NCI-H2029 (cell line): ENCODE data around the gene ZNF775.

ENCODE experiments used
- DNase-seq: peaks from one replicate; lab custom pipeline; 2025; lab: John Stamatoyannopoulos, UW

Gene ZNF775

DNA sequence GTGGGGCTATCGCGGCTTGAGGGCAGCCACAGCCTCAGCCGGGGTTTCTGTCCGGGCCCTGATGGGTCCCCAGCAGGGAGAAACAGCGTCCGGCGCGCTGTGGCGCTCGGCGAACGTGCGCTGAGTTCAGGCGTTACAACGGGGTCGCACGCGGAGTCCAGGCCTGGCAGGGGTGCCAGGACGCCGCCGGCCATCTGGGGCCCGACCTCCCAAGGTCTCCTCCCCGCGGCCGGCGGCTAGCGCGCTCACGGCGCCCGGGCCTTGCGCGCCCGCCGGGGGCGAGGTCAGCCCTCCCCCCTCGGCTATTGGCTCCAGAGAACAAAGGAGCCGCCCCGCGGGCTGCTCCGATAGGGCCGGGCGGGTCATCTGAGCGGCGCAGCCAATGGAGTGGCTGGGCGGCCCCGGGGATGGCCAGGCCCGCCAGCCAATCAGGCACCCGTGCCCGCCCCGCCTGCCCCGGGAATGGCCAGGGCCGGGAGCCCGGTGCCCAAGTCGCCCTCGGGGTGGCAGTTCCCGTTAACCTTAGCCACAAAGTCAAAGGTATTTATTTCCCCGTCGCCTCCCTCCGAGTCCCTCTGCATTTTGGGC is at the start of gene ZNF775:
TSS of gene ZNF775 (plus strand) at position 478 of the 588 bp plus-strand sequence. CDS start 9,141 bp downstream, outside the sequence.
- peak; percentile 93 for DNase-seq

DNA sequence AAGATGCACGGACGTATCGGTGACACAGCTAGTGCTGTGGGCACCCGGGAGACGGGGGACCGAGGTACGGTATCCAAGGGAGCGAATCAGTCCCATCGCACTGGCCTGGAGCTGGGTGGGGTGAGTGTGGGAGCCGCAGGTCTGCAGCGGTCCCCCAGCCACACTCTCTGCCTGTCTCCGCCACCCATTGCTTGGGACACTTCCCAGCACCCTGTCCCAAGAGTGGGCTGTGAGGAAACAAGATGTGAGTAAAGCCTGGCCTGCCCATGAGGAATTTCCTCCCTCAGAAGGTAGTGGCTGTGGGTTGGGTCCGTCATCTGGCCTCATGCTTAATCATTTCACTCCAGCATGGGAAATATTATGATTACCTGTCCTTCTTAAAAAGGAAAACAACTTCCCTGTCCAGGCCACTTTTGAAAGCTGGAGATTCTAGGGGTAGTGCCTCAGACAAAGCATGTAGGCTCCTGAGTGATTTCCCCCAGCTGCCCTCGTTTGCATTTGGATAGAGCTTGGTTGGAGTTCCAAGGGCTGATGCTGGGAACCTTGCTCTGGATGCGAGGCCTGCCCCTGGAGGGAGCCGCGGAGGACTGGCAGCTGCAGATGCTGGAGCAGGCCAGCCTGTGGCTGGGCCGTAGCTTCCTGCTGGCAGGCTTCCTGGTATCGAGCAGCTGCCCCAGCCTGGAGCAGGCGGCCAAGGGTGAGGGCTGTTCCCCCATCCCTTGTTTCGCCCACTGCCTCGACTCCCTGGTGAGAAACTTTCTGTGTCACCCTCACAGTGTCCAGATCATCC is 49.6 kb upstream of the ZNF775 start:
- no peak for DNase-seq

GRCh38 chr7:150330211-150330885 is 48.8 kb upstream of the ZNF775 start:
- no peak for DNase-seq

DNA sequence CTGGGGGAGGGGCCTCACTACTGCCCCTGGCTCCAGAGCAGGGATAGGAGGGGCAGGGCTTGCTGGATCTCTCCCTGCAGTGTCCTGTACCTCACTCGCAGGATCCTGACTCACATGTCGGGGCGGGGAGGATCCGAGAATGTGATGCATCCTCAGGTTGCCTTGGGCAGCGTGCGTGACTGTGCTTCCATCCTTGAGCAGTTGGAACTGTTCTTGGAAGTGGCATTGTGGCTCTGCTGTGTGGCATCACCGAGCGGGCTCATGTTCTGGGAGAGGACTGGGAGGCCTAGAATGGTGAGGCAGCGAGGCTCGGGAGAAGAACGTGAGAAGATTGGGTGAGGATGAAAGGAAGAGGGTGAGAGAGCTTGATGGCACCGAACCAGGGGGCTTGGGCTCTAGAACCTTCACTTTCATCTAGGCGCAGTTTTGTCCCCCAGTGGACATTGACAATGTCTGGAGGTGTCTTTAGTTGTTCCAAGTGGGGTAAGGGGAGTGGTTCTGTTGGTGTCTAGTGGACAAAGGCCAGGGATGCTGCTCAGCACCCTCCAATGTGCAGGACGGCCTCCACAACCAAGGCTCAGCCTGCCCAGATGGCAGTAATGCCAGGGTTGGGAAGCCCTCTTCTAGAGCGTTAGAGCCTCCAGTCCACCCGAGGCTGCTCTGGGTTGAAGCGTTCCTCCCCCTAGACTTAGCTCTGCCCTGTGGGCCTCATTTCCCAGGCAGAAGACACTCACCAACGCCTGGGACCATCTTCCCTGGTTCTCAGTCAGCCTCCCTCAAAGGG is 46.1 kb upstream of the ZNF775 start:
- no peak for DNase-seq

- DNase-seq, result no peak
Measured at GRCh38 chr7:150333659-150334058, 45.5 kb upstream of the ZNF775 start.

GRCh38 chr7:150334108-150334507 is 45.0 kb upstream of the ZNF775 start:
- DNase-seq, result no peak

DNA sequence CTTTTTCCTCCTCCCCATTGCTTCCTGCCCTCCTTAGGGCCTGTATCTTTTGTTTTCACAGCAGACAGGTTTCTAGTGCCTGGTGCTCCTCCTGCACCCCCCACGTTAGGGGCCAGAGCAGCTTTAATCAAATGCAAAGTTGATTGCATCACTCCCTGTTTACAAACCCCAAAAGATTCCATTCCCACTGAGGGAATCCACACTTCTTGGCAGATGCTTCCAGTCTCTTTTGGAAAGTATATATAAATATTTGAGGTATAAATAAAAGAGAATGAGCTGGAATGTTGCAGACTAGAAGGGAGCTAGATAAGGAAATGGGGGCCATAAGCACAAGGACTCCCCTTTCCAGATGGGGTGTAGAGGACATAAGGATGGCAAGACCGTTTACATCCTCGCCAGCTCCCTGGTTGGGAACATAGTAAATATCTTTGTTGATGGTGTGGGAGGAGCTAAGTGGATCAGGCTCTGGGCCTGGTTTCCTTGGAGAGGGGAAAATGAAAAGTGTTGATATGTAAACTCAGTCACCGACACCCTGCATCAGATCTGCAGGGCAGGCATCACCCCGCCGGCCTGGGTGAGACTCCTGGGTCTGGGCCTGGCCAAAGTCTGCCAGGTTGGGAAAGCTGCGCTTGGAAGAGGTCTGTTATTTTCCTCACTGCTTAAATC is 43.9 kb upstream of the ZNF775 start:
- no peak for DNase-seq

- DNase-seq, result no peak
Measured at GRCh38 chr7:150335774-150336112, 43.4 kb upstream of the ZNF775 start.

DNA sequence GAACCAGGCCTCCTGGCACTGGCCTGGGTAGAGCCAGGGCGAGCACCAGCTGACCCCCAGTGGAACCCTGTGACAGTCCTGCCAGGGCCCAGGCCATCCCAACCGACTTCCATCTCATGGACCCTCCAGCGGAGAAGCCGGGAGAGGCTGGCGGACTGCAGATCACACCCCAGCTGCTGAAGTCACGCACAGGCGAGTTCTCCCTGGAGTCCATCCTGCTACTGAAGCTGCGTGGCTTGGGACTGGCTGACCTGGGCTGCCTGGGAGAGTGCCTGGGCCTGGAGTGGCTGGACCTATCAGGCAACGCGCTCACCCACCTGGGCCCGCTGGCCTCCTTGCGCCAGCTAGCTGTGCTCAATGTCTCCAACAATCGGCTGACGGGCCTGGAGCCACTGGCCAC is 42.4 kb upstream of the ZNF775 start:
- no peak for DNase-seq

DNA sequence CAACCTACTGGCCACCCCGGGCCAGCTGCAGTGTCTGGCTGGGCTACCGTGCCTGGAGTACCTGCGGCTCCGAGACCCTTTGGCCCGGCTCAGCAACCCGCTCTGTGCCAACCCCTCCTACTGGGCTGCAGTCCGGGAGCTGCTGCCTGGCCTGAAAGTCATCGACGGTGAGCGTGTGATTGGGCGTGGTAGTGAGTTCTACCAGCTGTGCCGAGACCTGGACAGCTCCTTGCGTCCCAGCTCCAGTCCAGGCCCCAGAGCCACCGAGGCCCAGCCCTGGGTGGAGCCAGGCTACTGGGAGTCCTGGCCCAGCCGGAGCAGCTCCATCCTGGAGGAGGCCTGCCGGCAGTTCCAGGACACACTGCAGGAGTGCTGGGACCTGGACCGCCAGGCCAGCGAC is 42.0 kb upstream of the ZNF775 start:
- no peak for DNase-seq

- no peak for DNase-seq
Measured at GRCh38 chr7:150337659-150338081, 41.5 kb upstream of the ZNF775 start.

- DNase-seq, result no peak
Measured at GRCh38 chr7:150338166-150338829, 40.8 kb upstream of the ZNF775 start.

DNA sequence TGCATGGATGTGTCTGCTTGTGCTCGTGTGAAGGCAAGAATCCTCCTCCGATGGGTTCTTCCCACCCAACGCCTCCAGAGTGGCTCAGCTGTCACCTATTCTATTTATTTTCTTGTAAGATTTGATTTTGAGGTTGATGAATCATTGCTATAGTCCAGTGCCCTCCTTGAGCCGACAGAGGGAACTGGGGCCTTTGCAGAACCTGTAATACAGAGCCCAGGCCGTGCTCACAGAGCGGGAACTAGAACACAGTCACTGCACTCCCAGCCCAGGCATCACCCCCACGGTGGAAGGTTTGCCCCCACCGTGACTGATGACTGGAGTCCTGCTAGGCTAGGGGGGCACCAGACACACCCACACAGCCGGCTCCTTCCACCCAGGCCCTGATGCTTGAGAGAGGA is 39.7 kb upstream of the ZNF775 start:
- no peak for DNase-seq

DNA sequence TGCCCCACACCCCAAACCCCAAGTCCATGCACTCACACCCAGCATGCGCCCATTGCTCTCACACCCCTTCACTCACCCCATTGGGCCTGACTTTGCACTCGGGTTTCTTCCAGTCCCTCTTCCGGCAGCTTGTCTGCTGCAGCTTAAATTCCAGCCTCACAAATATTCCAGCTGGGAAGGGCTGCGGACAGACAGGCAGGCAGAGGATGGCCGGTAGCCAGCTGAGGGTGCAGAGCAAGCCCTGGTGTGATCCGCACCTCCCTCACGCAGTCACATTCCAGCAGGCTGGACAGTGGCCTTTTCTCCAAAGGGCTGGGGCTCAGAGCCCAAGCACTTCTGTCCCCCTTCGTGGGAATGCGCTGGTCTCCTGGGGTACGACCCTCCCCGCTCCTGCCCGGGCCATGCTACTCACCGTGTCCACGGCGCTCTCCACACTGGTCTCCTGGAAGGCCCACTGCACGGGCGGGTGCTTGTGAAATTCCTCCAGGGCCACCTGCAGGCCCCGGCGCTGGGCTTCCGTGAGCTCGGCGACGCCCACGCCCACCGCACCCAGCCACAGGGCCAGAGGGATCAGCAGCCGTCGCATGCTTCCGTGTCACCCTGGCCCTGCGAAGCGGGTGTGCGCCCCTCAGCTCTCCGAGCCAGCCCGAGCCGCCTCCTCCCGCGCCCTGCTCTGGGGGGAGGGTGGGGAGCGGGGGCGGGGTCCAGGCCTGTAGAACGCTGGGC is 38.9 kb upstream of the ZNF775 start:
- no peak for DNase-seq

DNA sequence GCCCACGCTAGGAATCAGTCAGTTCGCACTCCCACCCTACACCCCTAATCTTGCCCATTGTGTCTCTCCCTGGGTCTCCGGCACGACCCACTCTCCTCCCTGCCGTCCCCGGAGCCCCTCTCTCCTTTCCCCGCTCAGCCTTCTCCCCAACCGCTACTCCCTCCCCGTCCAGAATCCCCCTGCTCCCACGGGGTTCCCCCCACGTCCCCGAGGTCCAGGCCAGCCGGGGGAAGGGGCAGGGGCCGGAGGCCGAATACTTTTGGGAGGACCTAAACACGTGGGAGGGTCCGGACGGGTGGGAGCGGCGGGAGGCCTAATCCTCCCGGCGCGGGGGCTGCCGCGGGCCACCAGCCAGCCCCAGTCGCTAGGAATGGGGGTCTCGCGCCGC is 38.3 kb upstream of the ZNF775 start:
- no peak for DNase-seq

DNA sequence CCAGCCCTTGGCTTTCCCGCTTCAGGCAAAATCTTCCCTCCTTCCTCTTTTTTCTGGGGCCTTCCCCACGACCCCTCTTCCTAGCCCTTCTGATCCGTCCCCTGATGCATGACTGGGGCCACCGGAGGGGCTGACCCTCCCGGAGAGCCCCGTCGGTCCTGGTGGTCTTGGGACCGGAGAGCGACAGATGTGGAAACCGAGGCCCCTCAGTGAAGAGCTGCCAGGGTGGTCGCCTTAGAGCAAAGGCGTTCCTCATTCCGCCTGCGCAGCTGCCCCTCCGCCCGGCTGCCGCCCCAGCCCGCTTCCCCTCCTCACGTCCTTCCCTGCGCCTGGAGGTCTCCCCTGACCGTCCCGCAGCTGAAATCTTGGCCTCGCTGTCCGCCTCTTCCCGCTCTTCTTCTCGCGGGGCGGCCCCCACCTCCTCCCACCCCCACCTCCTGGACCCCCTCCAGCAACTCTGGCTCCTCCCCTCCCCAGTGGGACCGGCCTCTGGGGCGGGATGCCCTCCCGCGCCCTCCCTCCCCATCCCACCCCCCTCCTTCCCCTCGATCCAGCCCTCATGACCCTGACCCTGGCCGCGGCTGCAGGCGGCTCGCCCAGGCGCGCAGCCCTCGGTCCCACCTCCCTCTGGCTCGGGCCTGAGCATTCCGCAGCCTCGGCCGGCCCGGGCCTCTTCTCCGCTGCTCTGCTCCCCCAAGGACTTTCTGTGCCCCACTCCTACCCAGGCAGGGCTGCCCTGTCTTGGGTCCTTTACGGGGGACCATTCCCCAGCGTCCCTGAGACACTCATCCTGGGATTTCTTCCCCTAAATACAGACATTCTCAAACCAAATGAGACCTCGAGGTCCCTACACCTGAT is 37.6 kb upstream of the ZNF775 start, which contains the start of gene RARRES2:
TSS of gene RARRES2 (minus strand) at position 367 of the 858 bp plus-strand sequence. CDS start 1,020 bp downstream, outside the sequence.
- DNase-seq, result no peak

DNA sequence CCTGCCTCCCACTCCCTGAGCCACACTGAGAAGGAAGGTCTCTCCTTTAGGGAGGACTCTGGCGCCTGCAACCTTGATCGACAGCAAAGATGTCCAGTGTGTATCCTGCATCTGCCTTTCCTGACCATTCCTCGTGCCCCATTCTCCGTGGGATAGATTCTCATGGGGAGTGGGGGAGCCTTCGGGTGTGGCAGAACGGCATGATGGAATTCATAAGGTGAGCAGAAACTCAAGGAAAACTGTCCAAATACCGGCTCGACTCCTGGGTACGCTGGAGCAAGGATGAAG is 37.1 kb upstream of the ZNF775 start:
- DNase-seq, result no peak

DNA sequence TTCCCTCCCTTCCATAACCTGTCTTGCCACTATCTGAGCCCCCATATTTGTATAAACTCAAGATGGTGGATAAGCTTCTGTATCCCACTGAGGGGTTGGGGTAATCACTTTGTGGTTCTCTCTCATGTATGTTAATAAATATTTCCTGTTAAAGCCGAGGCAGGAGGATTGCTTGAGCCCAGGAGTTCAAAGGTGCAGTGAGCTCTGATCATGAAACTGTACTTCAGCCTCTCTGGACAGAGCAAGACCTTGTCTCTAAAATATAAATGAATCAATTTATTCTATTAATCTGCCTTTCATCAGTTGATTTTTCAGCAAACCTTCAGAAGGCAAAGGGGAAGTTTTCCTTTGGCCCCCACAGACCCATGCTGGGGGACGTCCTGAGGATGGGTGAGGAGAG is 35.9 kb upstream of the ZNF775 start:
- no peak for DNase-seq

DNA sequence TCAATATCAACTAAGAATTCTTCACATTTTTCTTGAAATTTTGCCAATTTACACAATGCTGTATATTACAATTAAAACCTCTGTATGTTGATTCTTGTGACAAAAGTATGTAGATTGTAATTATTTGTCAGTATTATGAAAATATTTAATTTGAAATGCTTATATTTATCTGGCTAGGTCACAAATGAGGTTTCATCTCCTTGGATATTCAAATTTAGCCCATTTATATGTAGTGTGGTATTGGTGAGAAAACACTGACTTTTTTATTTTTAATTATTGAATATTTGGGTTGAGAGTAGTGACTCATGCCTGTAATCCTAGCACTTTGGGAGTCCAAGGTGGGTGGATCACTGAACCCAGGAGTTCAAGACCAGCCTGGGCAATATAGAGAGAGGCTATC is 34.8 kb upstream of the ZNF775 start:
- DNase-seq, result no peak

DNA sequence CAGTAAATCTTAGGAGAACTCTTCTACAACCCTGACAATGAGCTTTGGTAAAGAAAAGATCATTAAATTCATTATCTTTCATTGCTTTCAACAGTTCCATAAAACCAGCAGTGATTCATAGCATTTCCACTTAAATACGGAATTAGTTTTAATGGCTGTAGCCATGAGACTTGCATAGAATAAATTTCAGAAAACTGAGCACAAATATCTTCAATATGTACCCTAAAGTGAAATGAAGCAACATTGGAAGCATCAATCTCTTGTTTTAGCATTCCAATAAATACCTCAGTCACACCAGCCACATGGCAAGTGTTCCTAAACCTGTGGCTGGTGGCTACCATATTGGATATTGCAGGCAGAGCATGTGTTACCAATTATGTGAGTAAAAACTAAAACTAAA is 34.1 kb upstream of the ZNF775 start:
- no peak for DNase-seq
